ENCODE data around the gene DCLK3.

GRCh38 chr3:36669764-36670163, 94.6 kb downstream of the DCLK3 start:
- TF ChIP-seq ARNTL (CRISPR knock-in tag; IDR thresholded peaks at IDR 0.05; ENCODE audit: borderline replicate concordance, low read depth) = no peak
- no peak for TF ChIP-seq BACH2 (CRISPR knock-in tag; IDR thresholded peaks at IDR 0.05; ENCODE audit: borderline replicate concordance)
- TF ChIP-seq, protein P1, sequence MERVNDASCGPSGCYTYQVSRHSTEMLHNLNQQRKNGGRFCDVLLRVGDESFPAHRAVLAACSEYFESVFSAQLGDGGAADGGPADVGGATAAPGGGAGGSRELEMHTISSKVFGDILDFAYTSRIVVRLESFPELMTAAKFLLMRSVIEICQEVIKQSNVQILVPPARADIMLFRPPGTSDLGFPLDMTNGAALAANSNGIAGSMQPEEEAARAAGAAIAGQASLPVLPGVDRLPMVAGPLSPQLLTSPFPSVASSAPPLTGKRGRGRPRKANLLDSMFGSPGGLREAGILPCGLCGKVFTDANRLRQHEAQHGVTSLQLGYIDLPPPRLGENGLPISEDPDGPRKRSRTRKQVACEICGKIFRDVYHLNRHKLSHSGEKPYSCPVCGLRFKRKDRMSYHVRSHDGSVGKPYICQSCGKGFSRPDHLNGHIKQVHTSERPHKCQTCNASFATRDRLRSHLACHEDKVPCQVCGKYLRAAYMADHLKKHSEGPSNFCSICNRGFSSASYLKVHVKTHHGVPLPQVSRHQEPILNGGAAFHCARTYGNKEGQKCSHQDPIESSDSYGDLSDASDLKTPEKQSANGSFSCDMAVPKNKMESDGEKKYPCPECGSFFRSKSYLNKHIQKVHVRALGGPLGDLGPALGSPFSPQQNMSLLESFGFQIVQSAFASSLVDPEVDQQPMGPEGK (CRISPR knock-in tag; IDR thresholded peaks at IDR 0.05; ENCODE audit: borderline replicate concordance) = no peak
- TF ChIP-seq GLIS3 (CRISPR knock-in tag; IDR thresholded peaks at IDR 0.05) = no peak
- TF ChIP-seq ZNF70 (CRISPR knock-in tag; IDR thresholded peaks at IDR 0.05) = no peak
- TF ChIP-seq, protein P2, sequence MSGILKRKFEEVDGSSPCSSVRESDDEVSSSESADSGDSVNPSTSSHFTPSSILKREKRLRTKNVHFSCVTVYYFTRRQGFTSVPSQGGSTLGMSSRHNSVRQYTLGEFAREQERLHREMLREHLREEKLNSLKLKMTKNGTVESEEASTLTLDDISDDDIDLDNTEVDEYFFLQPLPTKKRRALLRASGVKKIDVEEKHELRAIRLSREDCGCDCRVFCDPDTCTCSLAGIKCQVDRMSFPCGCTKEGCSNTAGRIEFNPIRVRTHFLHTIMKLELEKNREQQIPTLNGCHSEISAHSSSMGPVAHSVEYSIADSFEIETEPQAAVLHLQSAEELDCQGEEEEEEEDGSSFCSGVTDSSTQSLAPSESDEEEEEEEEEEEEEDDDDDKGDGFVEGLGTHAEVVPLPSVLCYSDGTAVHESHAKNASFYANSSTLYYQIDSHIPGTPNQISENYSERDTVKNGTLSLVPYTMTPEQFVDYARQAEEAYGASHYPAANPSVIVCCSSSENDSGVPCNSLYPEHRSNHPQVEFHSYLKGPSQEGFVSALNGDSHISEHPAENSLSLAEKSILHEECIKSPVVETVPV (CRISPR knock-in tag; IDR thresholded peaks at IDR 0.05) = no peak
- no peak for TF ChIP-seq OSR1 (CRISPR knock-in tag; IDR thresholded peaks at IDR 0.05)
- no peak for TF ChIP-seq ZFP30 (CRISPR knock-in tag; IDR thresholded peaks at IDR 0.05)
